Activated CD8-positive, alpha-beta T cell treated with anti-CD3 and anti-CD28 coated beads for 36 hours (primary cell): ENCODE results near the gene RNF150. TPM values are rescaled to one million over a fixed set of nuclear protein-coding genes. Genes with fewer than 3 reads are reported as not detected.

Experiments
- ATAC-seq: fragments of 200-7000 bp; cut with Tn5 transposase; one replicate; pipeline ENCODE4 v1.10.0; 2021; ENCODE audit warnings: mild to moderate bottlenecking, moderate library complexity
- CTCF ChIA-PET: fragments of 350-600 bp; sonication (Branson Sonifier 250); formaldehyde crosslinking; loops from one replicate; lab custom pipeline; 2021; ENCODE audit warnings: antibody characterized with exemption; lab: Charles Lee
- POLR2A ChIA-PET: fragments of 350-600 bp; sonication (Branson Sonifier 250); formaldehyde crosslinking; loops from one replicate; lab custom pipeline; 2021; ENCODE audit warnings: antibody characterized with exemption; lab: Charles Lee
- DNase-seq: peaks from one replicate; pipeline ENCODE4 v3.0.0-alpha.2; 2020
- H3K27ac Mint-ChIP-seq: one replicate; pipeline ENCODE4 v1.8.0; 2021; ENCODE audit warnings: mild to moderate bottlenecking, mixed read lengths
- H3K27me3 Mint-ChIP-seq: one replicate; pipeline ENCODE4 v1.8.0; 2021; ENCODE audit warnings: mixed read lengths
- H3K36me3 Mint-ChIP-seq: one replicate; pipeline ENCODE4 v1.8.0; 2021; ENCODE audit warnings: low read depth, mixed read lengths
- H3K4me1 Mint-ChIP-seq: one replicate; pipeline ENCODE4 v1.8.0; 2021; ENCODE audit warnings: low read depth, mixed read lengths
- H3K4me3 Mint-ChIP-seq: one replicate; pipeline ENCODE4 v1.8.0; 2021; ENCODE audit warnings: mild to moderate bottlenecking, moderate library complexity, mixed read lengths
- H3K9me3 Mint-ChIP-seq: one replicate; pipeline ENCODE4 v1.8.0; 2021; ENCODE audit warnings: mixed read lengths
- intact Hi-C: fragments of 100-400 bp; cut with micrococcal nuclease; formaldehyde crosslinking; loops from one replicate; pipeline ENCODE4 v1.10.0; 2022
- total RNA-seq, 2 experiments: library from RNA; stranded (reverse); gene quantifications; one replicate each; pipeline ENCODE4 v1.2.3, GENCODE V29; 2021
- TF ChIP-seq, protein P1 (sequence below): fragments of 200-600 bp; IDR thresholded peaks from one replicate; pipeline ENCODE4 v1.8.0; 2022; ENCODE audit warnings: antibody characterized with exemption, mild to moderate bottlenecking

RNF150 gene
- total RNA-seq, 2 experiments from 2014 or later = 0.09 to 0.43 TPM

GRCh38 chr4:141002323-141002805 lies 130.9 kb downstream of the RNF150 start:
- Mint-ChIP-seq H3K4me3 (no peak overlapping the region), H3K9me3 (no peaks in the 10 kb centered on the region), H3K4me1 (no peaks in the 10 kb centered on the region), H3K27me3 (no peaks in the 10 kb centered on the region), H3K27ac (no peak overlapping the region), H3K36me3 (no peaks in the 10 kb centered on the region)
- DNase-seq (no peak), ATAC-seq (no peak)
- ChIA-PET CTCF (no interaction called here), POLR2A (no interaction called here)
- intact Hi-C loops = no loop called here
- TF ChIP-seq, protein P1, sequence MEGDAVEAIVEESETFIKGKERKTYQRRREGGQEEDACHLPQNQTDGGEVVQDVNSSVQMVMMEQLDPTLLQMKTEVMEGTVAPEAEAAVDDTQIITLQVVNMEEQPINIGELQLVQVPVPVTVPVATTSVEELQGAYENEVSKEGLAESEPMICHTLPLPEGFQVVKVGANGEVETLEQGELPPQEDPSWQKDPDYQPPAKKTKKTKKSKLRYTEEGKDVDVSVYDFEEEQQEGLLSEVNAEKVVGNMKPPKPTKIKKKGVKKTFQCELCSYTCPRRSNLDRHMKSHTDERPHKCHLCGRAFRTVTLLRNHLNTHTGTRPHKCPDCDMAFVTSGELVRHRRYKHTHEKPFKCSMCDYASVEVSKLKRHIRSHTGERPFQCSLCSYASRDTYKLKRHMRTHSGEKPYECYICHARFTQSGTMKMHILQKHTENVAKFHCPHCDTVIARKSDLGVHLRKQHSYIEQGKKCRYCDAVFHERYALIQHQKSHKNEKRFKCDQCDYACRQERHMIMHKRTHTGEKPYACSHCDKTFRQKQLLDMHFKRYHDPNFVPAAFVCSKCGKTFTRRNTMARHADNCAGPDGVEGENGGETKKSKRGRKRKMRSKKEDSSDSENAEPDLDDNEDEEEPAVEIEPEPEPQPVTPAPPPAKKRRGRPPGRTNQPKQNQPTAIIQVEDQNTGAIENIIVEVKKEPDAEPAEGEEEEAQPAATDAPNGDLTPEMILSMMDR = no peak

DNA sequence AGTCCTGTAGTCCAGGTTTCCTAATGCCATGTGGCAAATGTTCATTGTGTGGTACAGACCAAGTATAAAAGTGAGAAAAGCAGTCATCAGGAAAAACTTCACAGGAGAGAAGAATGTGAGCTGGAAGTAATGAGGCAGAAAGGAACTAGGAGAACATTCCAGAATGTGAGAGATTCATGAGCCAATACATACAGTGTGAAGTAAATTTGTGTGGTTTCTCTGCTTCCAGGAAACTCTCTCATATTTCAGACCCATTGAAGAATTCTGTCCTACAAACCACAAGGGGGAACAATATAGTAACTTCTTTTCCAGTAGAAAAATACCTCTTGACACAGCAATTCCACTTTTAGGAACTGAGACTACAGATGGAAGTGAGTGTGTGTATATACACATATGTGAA lies 136.5 kb downstream of the RNF150 start:
- TF ChIP-seq, protein P1 = no peak
- Mint-ChIP-seq H3K9me3 (peaks cover 3% of the 10 kb centered on the region), H3K27me3 (no peaks in the 10 kb centered on the region), H3K4me1 (no peaks in the 10 kb centered on the region), H3K27ac (no peak overlapping the region), H3K4me3 (no peak overlapping the region), H3K36me3 (no peaks in the 10 kb centered on the region)
- CTCF ChIA-PET = no interaction called here
- POLR2A ChIA-PET = no interaction called here
- intact Hi-C loops = no loop called here
- ATAC-seq (no peak), DNase-seq (no peak)

- intact Hi-C loops = no loop called here
- H3K4me3 Mint-ChIP-seq = no peak overlapping the region
- POLR2A ChIA-PET = no interaction called here
- no peak for DNase-seq
- CTCF ChIA-PET = no interaction called here
- H3K27me3 Mint-ChIP-seq = no peaks in the 10 kb centered on the region
- H3K36me3 Mint-ChIP-seq = no peaks in the 10 kb centered on the region
- TF ChIP-seq, protein P1 = no peak
- H3K27ac Mint-ChIP-seq = no peak overlapping the region
- peaks cover 3% of the 10 kb centered on the region for H3K9me3 Mint-ChIP-seq
- no peak for ATAC-seq
- H3K4me1 Mint-ChIP-seq = no peaks in the 10 kb centered on the region
Measured at GRCh38 chr4:140995058-140995457, 138.2 kb downstream of the RNF150 start.

- POLR2A ChIA-PET = no interaction called here
- Mint-ChIP-seq H3K9me3 (peaks cover 3% of the 10 kb centered on the region), H3K27ac (no peak overlapping the region), H3K36me3 (no peaks in the 10 kb centered on the region), H3K27me3 (no peaks in the 10 kb centered on the region), H3K4me3 (no peak overlapping the region), H3K4me1 (no peaks in the 10 kb centered on the region)
- no peak for ATAC-seq
- DNase-seq = no peak
- intact Hi-C loops = no loop called here
- TF ChIP-seq, protein P1 = no peak
- CTCF ChIA-PET = interaction anchor here (0.7 kb wide), 1 partner anchor 1989 kb away, joined by 4 read pairs; no protein-coding TSS in a partner anchor
Measured at GRCh38 chr4:140994015-140994414, 139.3 kb downstream of the RNF150 start.

DNA sequence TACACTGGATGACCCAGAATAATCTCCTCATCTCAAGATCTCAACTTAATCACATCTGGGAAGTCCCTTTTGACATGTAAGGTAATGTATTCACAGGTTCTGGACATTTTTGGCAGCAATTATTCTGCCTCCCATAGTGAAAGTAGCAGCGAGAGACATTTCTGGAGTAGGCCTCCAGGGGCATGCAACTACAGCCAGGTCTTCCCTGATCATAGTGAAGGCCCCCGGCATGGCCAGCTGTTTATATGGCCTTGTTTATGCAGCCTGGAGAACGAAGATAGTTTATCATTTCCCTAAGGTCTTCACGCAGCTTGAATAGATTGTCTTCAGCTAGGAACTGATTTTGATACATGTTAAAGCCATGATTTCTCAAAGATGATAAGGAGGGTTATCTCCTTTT lies 139.9 kb downstream of the RNF150 start:
- TF ChIP-seq, protein P1 = no peak
- H3K4me3 Mint-ChIP-seq = no peak overlapping the region
- H3K27ac Mint-ChIP-seq = no peak overlapping the region
- ATAC-seq (no peak), DNase-seq (no peak)
- ChIA-PET POLR2A (no interaction called here), CTCF (interaction anchor here (0.7 kb wide), 1 partner anchor 1989 kb away, joined by 4 read pairs; no protein-coding TSS in a partner anchor)
- H3K36me3 Mint-ChIP-seq = no peaks in the 10 kb centered on the region
- no peaks in the 10 kb centered on the region for H3K27me3 Mint-ChIP-seq
- no peaks in the 10 kb centered on the region for H3K4me1 Mint-ChIP-seq
- peaks cover 3% of the 10 kb centered on the region for H3K9me3 Mint-ChIP-seq
- intact Hi-C loops = no loop called here
